ENCODE measurements around the gene KDM8.
"Not testable (repeated sequence)": the region's sequence is repeated elsewhere in the genome, so short reads cannot be mapped to it uniquely, and the experiment has no call there.

Gene KDM8

DNA sequence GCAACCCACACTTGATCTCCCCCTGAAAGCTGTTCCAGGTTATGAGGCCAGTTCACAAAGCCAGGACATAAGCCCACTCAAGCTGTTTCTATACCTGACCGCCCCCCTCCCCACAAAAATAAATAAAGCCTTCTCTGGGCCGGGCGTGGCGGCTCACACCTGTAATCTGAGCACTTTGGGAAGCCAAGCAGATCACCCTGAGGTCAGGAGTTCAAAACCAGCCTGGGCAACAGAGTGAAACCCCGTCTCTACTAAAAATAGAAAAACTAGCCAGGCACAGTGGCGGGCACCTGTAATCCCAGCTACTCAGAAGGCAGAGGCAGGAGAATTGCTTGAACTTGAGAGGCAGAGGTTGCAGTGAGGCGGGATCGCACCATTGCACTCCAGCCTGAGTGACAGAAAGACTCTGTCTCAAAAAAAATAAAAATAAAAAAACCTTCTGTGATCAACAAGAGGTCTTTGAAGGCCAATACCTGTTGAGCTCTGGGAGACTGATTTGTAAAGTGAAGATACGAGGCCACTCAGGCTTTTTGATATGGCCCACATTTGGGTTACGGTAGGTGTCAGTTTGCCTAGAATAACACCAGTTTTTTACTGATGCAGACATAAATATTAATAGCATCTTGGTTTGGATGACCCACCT, 2.2 kb downstream of the KDM8 start:
- no peak overlapping the region for H3K4me3 ChIP-seq (ENCODE audit: low read depth, low read length)
- H3K36me3 ChIP-seq (ENCODE audit: control insufficient read depth, insufficient read depth, low read length) = peaks cover 7% of the 10 kb centered on the region
- H3K27me3 ChIP-seq (ENCODE audit: control insufficient read depth, insufficient read depth, low read length) = no peaks in the 10 kb centered on the region
- H3K9me3 ChIP-seq (ENCODE audit: control insufficient read depth, insufficient read depth, low read depth, low read length) = no peaks in the 10 kb centered on the region
- H3K9ac ChIP-seq (ENCODE audit: low read length) = no peak overlapping the region
- H3K27ac ChIP-seq (ENCODE audit: low read depth, low read length) = no peak overlapping the region
- H3K4me1 ChIP-seq (ENCODE audit: control insufficient read depth, insufficient read depth, low read length) = peaks cover 9% of the 10 kb centered on the region; the same call in 1 of the 2 replicates

DNA sequence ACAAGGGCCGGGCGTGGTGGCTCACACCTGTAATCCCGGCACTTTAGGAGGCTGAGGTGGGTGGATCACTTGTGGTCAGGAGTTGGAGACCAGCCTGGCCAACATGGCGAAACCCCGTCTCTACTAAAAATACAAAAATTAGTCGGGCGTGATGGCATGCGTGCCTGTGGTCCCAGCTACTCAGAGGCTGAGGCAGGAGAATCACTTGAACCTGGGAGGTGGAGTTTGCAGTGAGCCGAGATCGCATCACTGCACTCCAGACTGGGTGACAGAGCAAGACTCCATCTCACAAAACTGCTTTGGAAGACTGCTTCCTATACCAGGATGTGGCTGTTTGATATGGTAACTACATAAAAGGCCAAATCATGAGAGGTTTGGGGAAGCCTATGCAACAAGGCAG, 3.8 kb downstream of the KDM8 start:
- not testable (repeated sequence) for H3K9ac ChIP-seq (ENCODE audit: low read length); H3K4me1 ChIP-seq (ENCODE audit: control insufficient read depth, insufficient read depth, low read length); H3K9me3 ChIP-seq (ENCODE audit: control insufficient read depth, insufficient read depth, low read depth, low read length); H3K4me3 ChIP-seq (ENCODE audit: low read depth, low read length); H3K27ac ChIP-seq (ENCODE audit: low read depth, low read length); H3K27me3 ChIP-seq (ENCODE audit: control insufficient read depth, insufficient read depth, low read length)
- H3K36me3 ChIP-seq (ENCODE audit: control insufficient read depth, insufficient read depth, low read length) = peaks cover 13% of the 10 kb centered on the region

GRCh38 chr16:27208081-27208680, 4.9 kb downstream of the KDM8 start:
- H3K4me1 ChIP-seq (ENCODE audit: control insufficient read depth, insufficient read depth, low read length) = peaks cover 5% of the 10 kb centered on the region; the same call in 1 of the 2 replicates

GRCh38 chr16:27208796-27209195, 5.5 kb downstream of the KDM8 start:
- no peaks in the 10 kb centered on the region for H3K9me3 ChIP-seq (ENCODE audit: control insufficient read depth, insufficient read depth, low read depth, low read length)
- H3K9ac ChIP-seq (ENCODE audit: low read length) = no peak overlapping the region
- peaks cover 5% of the 10 kb centered on the region; the same call in 1 of the 2 replicates for H3K4me1 ChIP-seq (ENCODE audit: control insufficient read depth, insufficient read depth, low read length)
- H3K36me3 ChIP-seq (ENCODE audit: control insufficient read depth, insufficient read depth, low read length) = peaks cover 13% of the 10 kb centered on the region
- H3K4me3 ChIP-seq (ENCODE audit: low read depth, low read length) = no peak overlapping the region
- H3K27ac ChIP-seq (ENCODE audit: low read depth, low read length) = no peak overlapping the region
- H3K27me3 ChIP-seq (ENCODE audit: control insufficient read depth, insufficient read depth, low read length) = no peaks in the 10 kb centered on the region

More at GRCh38 chr16:27208081-27208680, 4.9 kb downstream of the KDM8 start:
- Histone ChIP-seq H3K9me3 (ENCODE audit: control insufficient read depth, insufficient read depth, low read depth, low read length) (no peaks in the 10 kb centered on the region), H3K27me3 (ENCODE audit: control insufficient read depth, insufficient read depth, low read length) (no peaks in the 10 kb centered on the region), H3K27ac (ENCODE audit: low read depth, low read length) (no peak overlapping the region), H3K4me3 (ENCODE audit: low read depth, low read length) (no peak overlapping the region), H3K36me3 (ENCODE audit: control insufficient read depth, insufficient read depth, low read length) (peaks cover 13% of the 10 kb centered on the region), H3K9ac (ENCODE audit: low read length) (no peak overlapping the region)

DNA sequence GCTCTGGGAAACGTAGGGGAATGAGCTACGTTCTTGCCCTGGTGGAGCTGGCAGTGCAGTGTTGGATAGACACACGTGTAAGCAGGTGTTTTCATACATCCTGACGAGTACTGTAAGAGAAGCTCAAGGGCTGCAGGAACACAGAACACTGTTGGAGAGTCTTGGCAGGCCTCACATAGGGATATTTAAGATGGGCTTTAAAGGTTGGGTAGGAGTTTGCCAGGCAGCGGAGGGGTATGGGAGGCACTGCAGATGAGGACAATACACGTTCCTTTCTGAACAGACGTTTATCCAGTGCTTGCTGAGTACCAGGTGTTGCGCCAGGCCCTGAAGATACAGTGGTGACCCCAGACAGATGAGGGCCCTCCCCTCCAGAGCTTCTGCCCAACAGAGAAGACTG, 6.3 kb downstream of the KDM8 start:
- H3K9me3 ChIP-seq (ENCODE audit: control insufficient read depth, insufficient read depth, low read depth, low read length) = no peaks in the 10 kb centered on the region
- no peaks in the 10 kb centered on the region for H3K27me3 ChIP-seq (ENCODE audit: control insufficient read depth, insufficient read depth, low read length)
- no peak overlapping the region for H3K4me3 ChIP-seq (ENCODE audit: low read depth, low read length)
- no peak overlapping the region for H3K9ac ChIP-seq (ENCODE audit: low read length)
- peaks cover 13% of the 10 kb centered on the region for H3K36me3 ChIP-seq (ENCODE audit: control insufficient read depth, insufficient read depth, low read length)
- peaks cover 2% of the 10 kb centered on the region; the same call in 1 of the 2 replicates for H3K4me1 ChIP-seq (ENCODE audit: control insufficient read depth, insufficient read depth, low read length)
- no peak overlapping the region for H3K27ac ChIP-seq (ENCODE audit: low read depth, low read length)

- no peak overlapping the region for H3K9ac ChIP-seq (ENCODE audit: low read length)
- H3K27ac ChIP-seq (ENCODE audit: low read depth, low read length) = no peak overlapping the region
- H3K9me3 ChIP-seq (ENCODE audit: control insufficient read depth, insufficient read depth, low read depth, low read length) = no peaks in the 10 kb centered on the region
- H3K4me1 ChIP-seq (ENCODE audit: control insufficient read depth, insufficient read depth, low read length) = no peaks in the 10 kb centered on the region
- peaks cover 17% of the 10 kb centered on the region for H3K36me3 ChIP-seq (ENCODE audit: control insufficient read depth, insufficient read depth, low read length)
- no peak overlapping the region for H3K4me3 ChIP-seq (ENCODE audit: low read depth, low read length)
- no peaks in the 10 kb centered on the region for H3K27me3 ChIP-seq (ENCODE audit: control insufficient read depth, insufficient read depth, low read length)
Observed at GRCh38 chr16:27210174-27210573, 6.8 kb downstream of the KDM8 start.

DNA sequence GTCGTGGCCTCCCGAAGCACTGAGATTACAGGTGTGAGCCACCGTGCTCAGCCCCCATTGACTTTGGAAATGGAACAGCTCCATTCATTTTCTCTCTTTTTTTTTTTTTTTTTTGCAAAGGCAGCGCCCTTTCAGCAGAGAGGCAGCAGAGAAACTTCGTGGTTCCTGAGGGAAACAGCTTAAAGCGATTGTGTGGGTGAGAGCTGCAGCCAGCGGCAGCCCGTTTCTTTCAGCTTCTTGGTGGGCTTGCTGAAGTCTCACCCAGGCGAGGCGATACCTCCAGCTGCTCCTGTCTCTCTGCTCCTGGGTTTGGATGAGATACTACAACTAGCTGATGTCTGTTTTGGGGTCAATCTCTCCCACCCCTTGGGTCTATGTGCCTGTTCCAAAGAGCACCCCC, 7.7 kb downstream of the KDM8 start:
- Histone ChIP-seq H3K9me3 (ENCODE audit: control insufficient read depth, insufficient read depth, low read depth, low read length) (no peaks in the 10 kb centered on the region), H3K36me3 (ENCODE audit: control insufficient read depth, insufficient read depth, low read length) (peaks cover 17% of the 10 kb centered on the region), H3K27me3 (ENCODE audit: control insufficient read depth, insufficient read depth, low read length) (no peaks in the 10 kb centered on the region), H3K9ac (ENCODE audit: low read length) (no peak overlapping the region), H3K4me1 (ENCODE audit: control insufficient read depth, insufficient read depth, low read length) (no peaks in the 10 kb centered on the region), H3K4me3 (ENCODE audit: low read depth, low read length) (no peak overlapping the region), H3K27ac (ENCODE audit: low read depth, low read length) (no peak overlapping the region)

DNA sequence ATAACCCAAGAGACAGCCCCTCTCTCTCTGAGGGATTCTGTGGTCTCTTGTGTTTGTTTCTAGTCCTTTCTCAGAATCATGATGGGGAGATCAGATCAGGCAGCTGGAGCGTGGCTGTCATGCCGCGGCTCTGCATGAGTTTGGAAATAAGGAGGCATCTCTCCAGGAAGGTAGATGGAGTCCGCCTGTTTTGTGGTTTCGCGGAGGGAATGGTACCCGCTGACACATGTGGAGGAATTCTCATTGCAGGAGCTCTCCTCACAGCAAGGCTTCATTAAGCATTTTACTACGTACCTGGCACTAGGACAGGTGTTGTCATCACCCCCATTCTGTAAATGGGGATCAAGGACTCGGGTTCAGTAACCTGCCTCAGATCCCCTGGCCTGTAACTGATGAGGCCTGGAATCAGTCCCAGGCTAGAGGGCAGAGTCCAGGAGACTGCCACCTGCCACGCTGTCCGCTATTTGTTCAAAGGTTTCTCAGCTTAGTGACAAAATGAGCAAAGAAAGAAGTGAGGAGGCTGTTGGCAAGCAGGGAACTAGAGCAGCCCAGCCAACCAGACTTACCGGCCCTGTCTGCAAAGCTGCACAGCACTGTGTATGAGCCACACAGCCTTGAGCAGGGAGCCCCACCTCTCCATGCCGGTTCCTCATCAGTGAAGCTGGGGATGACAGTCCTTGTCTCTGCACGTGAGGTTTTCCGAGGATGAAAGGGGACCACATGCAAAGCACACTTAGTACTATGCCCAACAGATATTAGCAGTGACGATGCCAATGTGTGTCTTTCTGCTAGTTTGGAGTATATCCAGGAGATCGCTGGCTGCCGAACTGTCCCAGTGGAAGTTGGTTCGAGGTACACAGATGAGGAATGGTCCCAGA, 11.0 kb downstream of the KDM8 start:
- peaks cover 8% of the 10 kb centered on the region; the same call in 1 of the 2 replicates for H3K4me1 ChIP-seq (ENCODE audit: control insufficient read depth, insufficient read depth, low read length)
- no peak overlapping the region for H3K27ac ChIP-seq (ENCODE audit: low read depth, low read length)
- no peak overlapping the region for H3K9ac ChIP-seq (ENCODE audit: low read length)
- peaks cover 17% of the 10 kb centered on the region for H3K36me3 ChIP-seq (ENCODE audit: control insufficient read depth, insufficient read depth, low read length)
- H3K9me3 ChIP-seq (ENCODE audit: control insufficient read depth, insufficient read depth, low read depth, low read length) = no peaks in the 10 kb centered on the region
- H3K4me3 ChIP-seq (ENCODE audit: low read depth, low read length) = no peak overlapping the region
- no peaks in the 10 kb centered on the region for H3K27me3 ChIP-seq (ENCODE audit: control insufficient read depth, insufficient read depth, low read length)

DNA sequence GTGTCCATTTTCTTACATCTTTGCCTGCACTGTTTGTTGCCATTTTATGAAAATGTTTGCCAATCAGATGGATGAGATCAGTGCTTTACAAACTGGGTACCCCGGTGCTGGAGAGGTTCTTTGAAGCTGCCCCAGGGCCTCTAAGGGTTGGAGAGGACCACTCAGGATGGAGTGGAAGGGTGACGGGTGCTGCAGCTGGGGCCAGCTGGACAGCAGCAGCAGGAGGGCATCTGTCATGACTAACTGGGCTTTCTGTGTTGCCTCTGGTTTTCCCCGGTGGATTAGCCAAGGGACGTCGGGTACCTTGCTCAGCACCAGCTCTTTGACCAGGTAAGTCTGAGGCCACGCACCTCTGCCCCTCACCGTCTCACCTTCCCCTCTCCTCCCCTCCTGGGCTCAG, 12.3 kb downstream of the KDM8 start:
- H3K9ac ChIP-seq (ENCODE audit: low read length) = no peak overlapping the region
- no peak overlapping the region for H3K27ac ChIP-seq (ENCODE audit: low read depth, low read length)
- H3K36me3 ChIP-seq (ENCODE audit: control insufficient read depth, insufficient read depth, low read length) = peaks cover 9% of the 10 kb centered on the region
- H3K27me3 ChIP-seq (ENCODE audit: control insufficient read depth, insufficient read depth, low read length) = no peaks in the 10 kb centered on the region
- H3K4me3 ChIP-seq (ENCODE audit: low read depth, low read length) = no peak overlapping the region
- H3K9me3 ChIP-seq (ENCODE audit: control insufficient read depth, insufficient read depth, low read depth, low read length) = no peaks in the 10 kb centered on the region
- H3K4me1 ChIP-seq (ENCODE audit: control insufficient read depth, insufficient read depth, low read length) = peaks cover 10% of the 10 kb centered on the region; the same call in 1 of the 2 replicates

DNA sequence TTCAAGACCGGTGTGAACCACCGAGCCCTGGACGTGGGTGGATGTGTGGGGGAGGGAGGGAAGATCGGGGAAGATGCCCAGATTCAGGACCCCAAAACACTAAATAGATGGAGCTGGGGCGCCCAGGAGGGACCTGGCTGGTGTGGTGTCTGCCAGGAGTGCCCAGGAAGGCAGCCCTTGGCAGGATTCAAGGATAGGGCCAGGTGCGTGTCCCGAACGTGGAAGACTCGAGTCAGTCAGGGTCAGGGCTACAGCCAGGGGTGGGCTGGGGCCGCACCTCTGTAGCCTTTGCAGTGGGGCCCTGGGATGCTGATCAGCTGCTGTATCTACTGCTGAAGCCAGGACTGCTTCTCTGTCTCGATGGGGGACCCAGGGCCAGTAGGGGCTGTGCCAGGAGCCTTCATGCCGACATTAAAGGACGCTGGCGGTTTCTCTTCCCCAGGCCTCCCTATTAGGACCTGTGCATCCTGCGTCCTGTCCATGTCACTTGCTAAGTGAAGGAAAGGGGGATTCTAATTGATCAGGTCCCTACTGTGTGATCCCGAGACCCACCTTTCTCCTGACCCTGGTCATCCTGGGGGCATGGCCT, 13.1 kb downstream of the KDM8 start:
- Histone ChIP-seq H3K4me1 (ENCODE audit: control insufficient read depth, insufficient read depth, low read length) (peaks cover 10% of the 10 kb centered on the region; the same call in 1 of the 2 replicates), H3K27me3 (ENCODE audit: control insufficient read depth, insufficient read depth, low read length) (no peaks in the 10 kb centered on the region), H3K9ac (ENCODE audit: low read length) (no peak overlapping the region), H3K9me3 (ENCODE audit: control insufficient read depth, insufficient read depth, low read depth, low read length) (no peaks in the 10 kb centered on the region), H3K27ac (ENCODE audit: low read depth, low read length) (no peak overlapping the region), H3K36me3 (ENCODE audit: control insufficient read depth, insufficient read depth, low read length) (peaks cover 5% of the 10 kb centered on the region; the same call in 1 of the 2 replicates), H3K4me3 (ENCODE audit: low read depth, low read length) (no peak overlapping the region)

All from HUES6 (cell line).